Measurements from ENCODE around the gene BFSP1.
A peak's percentile ranks its signal among the peaks of the same experiment; 100 is the strongest.

The BFSP1 gene

DNA sequence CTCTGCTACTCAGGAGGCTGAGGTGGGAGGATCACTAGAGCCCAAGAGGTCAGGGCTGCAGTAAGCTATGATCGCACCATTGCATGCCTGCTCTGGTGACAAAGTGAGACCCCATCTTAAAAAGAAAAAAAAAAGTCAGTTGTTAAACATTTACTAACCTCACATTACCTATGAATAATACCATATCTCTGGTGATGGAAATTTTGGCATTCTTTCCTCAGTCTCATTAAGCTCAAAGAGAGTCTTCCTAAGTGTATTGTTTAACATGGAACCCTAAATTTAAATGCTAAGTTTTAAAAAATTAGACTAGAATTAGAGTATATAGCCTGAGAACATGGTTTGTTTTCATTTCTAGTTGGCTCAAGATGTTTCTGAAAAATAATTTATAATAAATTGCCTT, 11.3 kb upstream of the BFSP1 start:
- no peak for DNase-seq (ENCODE audit: low read depth in 1 of 2, low spot score in 1 of 2)
- Histone ChIP-seq H3K27ac (replicated peaks) (no peak overlapping the region), H3K4me3 (replicated peaks; ENCODE audit: insufficient read depth, low read length) (no peak overlapping the region), H3K27me3 (ENCODE audit: insufficient read depth, poor library complexity, severe bottlenecking) (no peaks in the 10 kb centered on the region)
- TF ChIP-seq POLR2AphosphoS5 (IDR thresholded peaks at IDR 0.05; ENCODE audit: low read depth) = no peak
- TF ChIP-seq, protein P1, sequence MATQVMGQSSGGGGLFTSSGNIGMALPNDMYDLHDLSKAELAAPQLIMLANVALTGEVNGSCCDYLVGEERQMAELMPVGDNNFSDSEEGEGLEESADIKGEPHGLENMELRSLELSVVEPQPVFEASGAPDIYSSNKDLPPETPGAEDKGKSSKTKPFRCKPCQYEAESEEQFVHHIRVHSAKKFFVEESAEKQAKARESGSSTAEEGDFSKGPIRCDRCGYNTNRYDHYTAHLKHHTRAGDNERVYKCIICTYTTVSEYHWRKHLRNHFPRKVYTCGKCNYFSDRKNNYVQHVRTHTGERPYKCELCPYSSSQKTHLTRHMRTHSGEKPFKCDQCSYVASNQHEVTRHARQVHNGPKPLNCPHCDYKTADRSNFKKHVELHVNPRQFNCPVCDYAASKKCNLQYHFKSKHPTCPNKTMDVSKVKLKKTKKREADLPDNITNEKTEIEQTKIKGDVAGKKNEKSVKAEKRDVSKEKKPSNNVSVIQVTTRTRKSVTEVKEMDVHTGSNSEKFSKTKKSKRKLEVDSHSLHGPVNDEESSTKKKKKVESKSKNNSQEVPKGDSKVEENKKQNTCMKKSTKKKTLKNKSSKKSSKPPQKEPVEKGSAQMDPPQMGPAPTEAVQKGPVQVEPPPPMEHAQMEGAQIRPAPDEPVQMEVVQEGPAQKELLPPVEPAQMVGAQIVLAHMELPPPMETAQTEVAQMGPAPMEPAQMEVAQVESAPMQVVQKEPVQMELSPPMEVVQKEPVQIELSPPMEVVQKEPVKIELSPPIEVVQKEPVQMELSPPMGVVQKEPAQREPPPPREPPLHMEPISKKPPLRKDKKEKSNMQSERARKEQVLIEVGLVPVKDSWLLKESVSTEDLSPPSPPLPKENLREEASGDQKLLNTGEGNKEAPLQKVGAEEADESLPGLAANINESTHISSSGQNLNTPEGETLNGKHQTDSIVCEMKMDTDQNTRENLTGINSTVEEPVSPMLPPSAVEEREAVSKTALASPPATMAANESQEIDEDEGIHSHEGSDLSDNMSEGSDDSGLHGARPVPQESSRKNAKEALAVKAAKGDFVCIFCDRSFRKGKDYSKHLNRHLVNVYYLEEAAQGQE (IDR thresholded peaks at IDR 0.05; ENCODE audit: insufficient replicate concordance, low read depth) = no peak
- TF ChIP-seq SPI1 (IDR thresholded peaks at IDR 0.05; ENCODE audit: borderline replicate concordance, low read depth) = no peak

GRCh38 chr20:17541996-17542395, 10.8 kb upstream of the BFSP1 start:
- Histone ChIP-seq H3K27me3 (ENCODE audit: insufficient read depth, poor library complexity, severe bottlenecking) (no peaks in the 10 kb centered on the region), H3K27ac (replicated peaks) (no peak overlapping the region), H3K4me3 (replicated peaks; ENCODE audit: insufficient read depth, low read length) (no peak overlapping the region)
- no peak for TF ChIP-seq SPI1 (IDR thresholded peaks at IDR 0.05; ENCODE audit: borderline replicate concordance, low read depth)
- no peak for TF ChIP-seq GABPA (IDR thresholded peaks at IDR 0.05; ENCODE audit: low read depth)
- TF ChIP-seq POLR2AphosphoS5 (IDR thresholded peaks at IDR 0.05; ENCODE audit: low read depth) = no peak
- TF ChIP-seq, protein P1 (IDR thresholded peaks at IDR 0.05; ENCODE audit: insufficient replicate concordance, low read depth) = no peak
- no peak for TF ChIP-seq CTCF (IDR thresholded peaks at IDR 0.05; ENCODE audit: insufficient read depth, low read length)
- DNase-seq (ENCODE audit: low read depth in 1 of 2, low spot score in 1 of 2) = no peak

- no peak for DNase-seq (ENCODE audit: low read depth in 1 of 2, low spot score in 1 of 2)
- no peak overlapping the region for H3K4me3 ChIP-seq (replicated peaks; ENCODE audit: insufficient read depth, low read length)
- TF ChIP-seq POLR2AphosphoS5 (IDR thresholded peaks at IDR 0.05; ENCODE audit: low read depth) = no peak
- H3K27ac ChIP-seq (replicated peaks) = no peak overlapping the region
- no peaks in the 10 kb centered on the region for H3K27me3 ChIP-seq (ENCODE audit: insufficient read depth, poor library complexity, severe bottlenecking)
Measured at GRCh38 chr20:17541596-17541995, 10.4 kb upstream of the BFSP1 start.

- Histone ChIP-seq H3K27me3 (ENCODE audit: insufficient read depth, poor library complexity, severe bottlenecking) (no peaks in the 10 kb centered on the region), H3K27ac (replicated peaks) (no peak overlapping the region), H3K4me3 (replicated peaks; ENCODE audit: insufficient read depth, low read length) (no peak overlapping the region)
- TF ChIP-seq GABPA (IDR thresholded peaks at IDR 0.05; ENCODE audit: low read depth) (no peak), SPI1 (IDR thresholded peaks at IDR 0.05; ENCODE audit: borderline replicate concordance, low read depth) (no peak; the same call in 1 of the 2 replicates), CTCF (IDR thresholded peaks at IDR 0.05; ENCODE audit: insufficient read depth, low read length) (no peak), POLR2AphosphoS5 (IDR thresholded peaks at IDR 0.05; ENCODE audit: low read depth) (no peak)
- TF ChIP-seq, protein P1 (IDR thresholded peaks at IDR 0.05; ENCODE audit: insufficient replicate concordance, low read depth) = no peak
- DNase-seq (ENCODE audit: low read depth in 1 of 2, low spot score in 1 of 2) = peak in 1 of 2 experiments; percentile 40
Measured at GRCh38 chr20:17538517-17539170, 7.5 kb upstream of the BFSP1 start.

Measured in HL-60 (cell line).